T-helper 2 cell (primary cell): ENCODE data around the gene SCIN.
"Not testable (repeated sequence)": the region's sequence is repeated elsewhere in the genome, so short reads cannot be mapped to it uniquely, and the experiment has no call there.

Source experiments
- DNase-seq, 5 experiments: peaks; one replicate each; pipeline versions ENCODE4 v3.0.0 to v3.0.0-alpha.2; 2012 to 2022

Gene SCIN

DNA sequence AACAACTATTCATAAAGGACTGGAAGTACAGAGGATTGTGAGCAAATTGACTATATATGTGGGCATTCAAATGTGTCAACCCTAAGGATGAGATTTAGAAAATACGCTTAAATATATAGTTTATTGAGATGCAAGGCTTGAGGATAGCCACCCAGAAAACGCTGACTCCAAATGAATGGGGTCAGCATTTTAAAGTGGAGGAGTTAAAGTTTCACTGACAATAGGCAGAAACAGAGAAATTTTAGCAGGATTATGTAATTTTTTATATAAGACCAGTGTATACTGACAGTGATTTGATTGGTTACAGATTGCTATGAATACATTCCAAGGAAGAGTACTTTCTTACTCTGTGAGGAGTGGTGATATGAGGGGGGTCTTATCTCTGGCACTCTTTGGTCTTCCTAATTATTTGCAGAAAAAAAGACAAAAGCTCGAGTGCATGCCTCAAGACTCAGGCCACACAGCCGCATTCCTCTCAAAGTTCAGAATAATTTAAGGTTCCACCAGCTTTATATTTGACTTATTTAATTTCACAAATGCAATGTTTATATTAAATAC is 78.3 kb downstream of the SCIN start:
- DNase-seq = no peak

- DNase-seq = no peak
Observed at GRCh38 chr7:12649348-12649747, 78.8 kb downstream of the SCIN start.

DNA sequence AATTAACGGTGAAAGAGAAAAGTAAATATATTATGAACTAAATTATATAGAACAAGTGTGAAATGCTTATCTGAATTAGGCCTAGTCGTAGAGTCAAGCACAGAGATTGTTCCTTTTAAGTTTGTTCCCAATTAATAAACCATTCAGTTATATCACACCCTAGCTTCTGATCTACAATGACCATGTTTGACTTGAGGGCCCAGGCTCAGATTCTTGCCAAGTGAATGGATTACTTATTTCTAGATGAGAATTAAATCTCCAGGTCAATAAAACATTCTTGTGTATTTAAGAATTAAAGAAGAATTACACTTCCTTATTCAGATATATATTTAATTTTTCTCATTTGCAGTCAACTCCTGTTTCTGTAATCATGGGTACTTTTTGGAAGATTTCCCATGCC is 79.6 kb downstream of the SCIN start:
- no peak for DNase-seq

DNA sequence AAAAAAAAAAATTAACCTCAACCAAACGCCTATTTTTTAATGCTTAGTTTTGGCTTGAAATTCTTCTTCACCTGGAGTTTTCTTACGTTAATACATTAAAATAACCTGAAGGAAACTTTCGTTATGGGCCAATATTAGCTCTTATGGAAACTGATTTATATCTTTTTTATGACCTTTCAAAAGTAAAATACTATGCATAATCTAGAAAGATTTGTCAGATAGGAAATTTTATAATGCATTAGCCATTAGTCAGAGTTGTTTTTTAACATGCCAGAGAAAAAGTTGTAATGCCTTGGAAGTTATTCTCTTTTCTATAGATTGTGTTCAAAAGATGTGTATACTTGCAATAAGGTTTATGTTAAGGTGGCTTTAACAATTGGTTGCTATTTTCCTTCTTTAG is 82.6 kb downstream of the SCIN start:
- no peak for DNase-seq

DNA sequence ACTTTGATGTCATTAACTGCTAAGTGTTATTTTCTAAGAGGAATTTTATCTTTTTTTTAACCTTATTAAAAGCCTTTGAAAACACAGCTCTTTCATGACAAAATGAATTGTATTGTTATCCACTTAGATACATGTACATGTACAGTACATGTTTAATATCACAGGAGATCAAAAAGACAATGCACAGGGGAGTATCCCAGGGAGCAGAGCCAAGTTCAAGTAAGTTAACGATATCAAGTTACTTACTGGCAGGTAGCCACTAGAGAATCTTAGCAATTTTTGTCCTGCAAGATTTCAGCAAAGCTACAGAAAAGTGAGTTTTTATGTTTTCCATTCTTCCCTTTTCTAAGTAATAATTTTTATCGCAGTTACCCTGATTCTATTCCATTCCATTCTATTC is 83.0 kb downstream of the SCIN start:
- DNase-seq = no peak

GRCh38 chr7:12655161-12655560 is 84.6 kb downstream of the SCIN start:
- no peak for DNase-seq

DNA sequence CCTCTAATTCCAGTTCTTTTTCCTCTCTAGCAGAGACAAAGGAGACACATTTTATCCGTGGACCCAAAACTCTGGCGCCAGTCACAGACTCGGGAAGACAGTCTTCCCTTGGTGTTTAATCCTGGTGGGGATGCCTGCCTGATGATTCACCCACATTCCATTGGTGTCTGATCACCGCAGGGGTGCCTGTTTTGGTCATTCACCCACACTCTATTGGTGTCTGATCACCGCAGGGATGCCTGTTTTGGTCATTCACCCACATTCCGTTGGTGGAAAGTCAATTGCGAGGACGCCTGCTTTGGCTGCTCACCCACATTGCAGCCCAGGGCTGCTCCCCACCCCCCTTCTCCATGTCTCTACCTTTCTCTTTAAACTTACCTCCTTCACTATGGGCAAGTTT is 89.9 kb downstream of the SCIN start:
- DNase-seq = not testable (repeated sequence)

- DNase-seq = not testable (repeated sequence)
Observed at GRCh38 chr7:12660986-12661385, 90.5 kb downstream of the SCIN start.

DNA sequence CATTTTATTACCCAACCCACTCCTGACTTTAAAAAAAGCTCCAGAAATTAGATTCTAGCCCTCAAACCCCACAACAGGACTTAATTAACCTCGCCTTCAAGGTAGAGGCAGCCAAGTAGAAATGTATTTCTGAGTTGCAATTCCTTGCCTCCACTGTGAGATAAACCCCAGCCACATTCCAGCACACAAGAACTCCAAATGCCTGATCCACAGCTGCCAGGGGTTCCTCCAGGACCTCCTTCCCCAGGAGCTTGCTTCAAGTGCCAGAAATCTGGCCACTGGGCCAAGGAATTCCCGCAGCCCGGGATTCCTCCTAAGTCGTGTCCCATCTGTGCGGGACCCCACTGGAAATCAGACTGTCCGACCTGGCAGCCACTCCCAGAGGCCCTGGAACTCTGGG is 91.1 kb downstream of the SCIN start:
- no peak for DNase-seq

GRCh38 chr7:12670000-12670729 is 99.6 kb downstream of the SCIN start:
- no peak for DNase-seq

DNA sequence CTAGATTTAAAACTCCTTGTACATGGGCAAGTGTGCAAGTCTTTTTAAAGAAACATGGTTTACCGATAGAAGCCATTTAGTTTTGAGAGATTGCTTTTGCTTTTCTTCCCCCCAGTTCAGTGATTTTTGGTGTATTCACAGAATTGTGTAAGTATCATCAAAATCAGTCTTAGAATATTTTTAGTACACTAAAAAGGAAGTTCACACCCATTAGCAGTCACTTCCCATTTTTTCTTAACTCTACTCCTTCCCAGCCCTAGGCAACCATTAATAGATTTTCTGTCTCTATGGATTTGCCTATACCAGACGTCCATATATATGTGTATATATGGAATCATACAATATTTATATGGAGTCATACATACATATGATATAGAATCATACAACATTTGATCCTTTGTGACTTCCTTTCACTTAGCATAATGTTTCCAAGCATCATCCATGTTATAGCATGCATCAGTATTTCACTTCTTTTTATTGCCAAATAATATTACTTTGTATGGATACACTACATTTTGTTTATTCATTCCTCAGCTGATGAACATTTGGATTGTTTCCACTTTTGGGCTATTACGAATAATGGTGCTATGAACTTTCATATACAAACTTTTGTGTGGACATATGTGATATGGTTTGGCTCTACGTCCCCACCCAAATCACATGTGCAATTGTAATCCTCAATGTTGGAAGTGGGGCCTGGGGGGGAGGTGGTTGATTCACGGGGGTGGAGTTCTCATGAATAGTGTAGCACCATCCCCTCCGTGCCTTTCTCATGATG is 100.4 kb downstream of the SCIN start:
- DNase-seq = no peak

DNA sequence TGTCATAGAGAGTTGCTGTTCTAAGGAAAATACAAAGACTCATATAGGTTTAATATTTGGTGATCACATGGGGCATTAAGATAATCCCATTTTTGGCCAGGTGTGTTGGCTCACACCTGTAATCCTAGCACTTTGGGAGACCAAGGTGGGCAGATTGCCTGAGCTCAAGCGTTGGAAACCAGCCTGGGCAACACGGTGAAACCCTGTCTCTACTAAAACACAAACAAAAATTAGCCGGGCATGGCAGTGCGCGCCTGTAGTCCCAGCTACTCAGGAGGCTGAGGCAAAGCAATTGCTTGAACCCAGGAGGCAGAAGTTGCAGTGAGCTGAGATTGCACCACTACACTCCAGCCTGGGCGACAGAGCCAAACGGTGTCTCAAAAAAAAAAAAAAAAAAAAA is 102.9 kb downstream of the SCIN start:
- DNase-seq = not testable (repeated sequence)

DNA sequence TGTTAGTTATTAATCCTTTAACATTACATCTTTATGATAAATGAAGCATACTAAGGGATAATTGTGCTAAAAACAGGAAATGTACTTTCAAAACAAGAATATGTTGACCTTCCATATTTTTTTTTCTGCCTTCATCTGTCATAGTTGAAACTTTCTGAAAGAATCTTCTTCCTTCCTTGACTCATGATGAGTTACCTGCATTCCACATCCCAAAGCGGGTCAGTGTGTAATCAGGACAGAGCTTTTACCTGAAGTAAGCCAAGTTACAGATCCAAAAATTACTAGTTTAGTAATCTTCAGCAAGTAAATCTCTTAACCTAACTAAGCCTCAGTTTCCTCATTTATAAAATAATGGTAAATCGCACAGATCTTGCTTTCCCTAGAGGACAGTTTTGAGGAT is 103.5 kb downstream of the SCIN start:
- no peak for DNase-seq

GRCh38 chr7:12674861-12675260 is 104.3 kb downstream of the SCIN start:
- peak in 3 of 5 experiments; percentile 9 to 76 (median 65) for DNase-seq

- no peak for DNase-seq
Observed at GRCh38 chr7:12683678-12684585, 113.4 kb downstream of the SCIN start.

DNA sequence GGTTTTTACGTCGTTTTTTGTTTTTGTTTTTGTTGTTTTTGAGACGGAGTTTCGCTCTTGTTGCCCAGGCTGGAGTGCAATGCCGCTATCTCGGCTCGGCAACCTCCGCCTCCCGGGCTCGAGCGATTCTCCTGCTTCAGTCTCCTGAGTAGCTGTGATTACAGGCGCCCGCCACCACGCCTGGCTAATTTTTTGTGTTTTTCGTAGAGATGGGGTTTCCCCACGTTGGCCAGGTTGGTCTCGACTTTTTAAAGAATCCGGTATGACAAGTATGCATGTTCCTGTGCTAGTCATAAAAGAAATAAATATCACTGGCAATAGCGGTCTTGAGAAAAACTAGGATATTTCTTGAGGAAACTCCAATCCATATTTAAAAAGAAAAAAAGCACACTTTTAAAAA is 114.2 kb downstream of the SCIN start:
- DNase-seq = no peak

DNA sequence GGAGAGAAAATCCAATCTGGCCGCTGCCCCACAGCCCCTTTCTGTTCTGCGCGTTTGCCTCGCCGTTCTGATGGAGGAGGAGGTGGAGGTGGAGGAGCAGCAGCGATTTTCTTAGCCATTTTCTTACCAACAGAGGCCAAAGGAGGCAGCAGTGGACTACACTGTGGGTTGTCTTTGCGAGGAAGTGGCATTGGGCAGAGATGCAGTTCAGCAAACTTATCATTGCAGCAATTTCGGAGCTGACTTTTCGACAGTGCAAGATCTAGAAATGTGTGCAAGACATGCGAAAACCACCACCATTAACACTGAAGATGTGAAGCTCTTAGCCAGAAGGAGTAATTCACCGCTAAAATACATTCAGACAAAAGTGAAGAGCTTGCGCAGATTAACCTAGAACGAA is 115.0 kb downstream of the SCIN start:
- DNase-seq = peak in 3 of 5 experiments; percentile 16 to 63 (median 37)

DNA sequence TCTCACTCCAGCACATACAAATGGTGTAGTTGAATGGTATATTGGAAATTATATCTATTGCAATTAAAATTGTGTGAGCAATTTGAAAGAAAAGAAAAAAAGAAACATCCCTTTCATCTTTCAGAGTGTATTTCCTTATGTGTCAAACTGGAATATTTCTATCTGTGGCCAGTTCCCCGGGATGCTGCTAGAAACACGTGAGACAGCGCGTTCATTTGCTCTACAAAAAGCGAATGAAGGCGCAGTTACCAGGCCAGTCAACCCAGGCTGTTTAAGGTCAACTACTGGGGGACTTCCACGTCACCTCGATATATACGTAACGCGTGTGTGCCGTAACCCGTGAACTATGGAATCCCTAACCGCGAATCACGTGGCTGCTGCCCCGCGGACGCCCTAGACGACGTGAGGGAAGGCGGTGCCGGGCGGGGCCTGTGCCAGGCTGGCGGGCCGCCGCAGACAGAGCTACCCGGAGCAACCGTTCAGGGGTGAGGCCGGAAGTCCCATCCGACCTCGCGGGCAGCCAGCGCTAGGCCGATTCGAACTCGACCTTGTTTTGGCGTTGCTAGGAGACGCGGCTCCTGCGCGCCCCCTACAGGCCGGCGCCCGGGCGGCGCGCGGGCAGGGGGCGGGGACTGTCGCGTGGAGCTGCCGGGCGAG is 115.8 kb downstream of the SCIN start:
- peak; percentile 91 to 100 (median 97) for DNase-seq

GRCh38 chr7:12686891-12687717 is 116.6 kb downstream of the SCIN start, which contains the start of gene ARL4A:
ARL4A (plus strand) TSS chr7:12687633; CDS start chr7:12688255, 622 bp downstream.
- DNase-seq = peak; percentile 60 to 95 (median 79)

DNA sequence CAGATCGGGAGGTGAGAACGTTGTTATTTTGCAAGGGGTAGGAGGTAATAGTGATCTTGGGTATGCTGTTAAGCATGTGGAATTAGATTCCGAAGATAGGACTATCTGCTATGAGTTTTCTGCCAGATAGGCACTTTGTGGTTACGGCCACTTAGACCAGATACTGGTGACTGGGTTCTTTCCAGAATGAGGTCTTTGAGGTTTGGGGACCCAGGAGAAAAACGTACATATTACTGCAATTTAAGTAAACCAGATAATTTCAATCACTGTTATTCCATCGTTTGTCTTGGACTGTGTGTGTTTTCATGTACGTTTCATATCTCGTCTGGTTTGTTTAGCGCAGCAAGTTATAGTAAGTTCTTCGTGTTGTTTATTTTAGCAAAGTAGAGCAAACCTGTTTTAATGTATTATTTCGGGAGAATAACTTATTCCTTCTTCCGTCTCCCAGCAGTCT is 117.2 kb downstream of the SCIN start:
- DNase-seq = no peak
